Kidney tubule cell (primary cell): Measurements from ENCODE around the gene FBXO8.
"Not testable (repeated sequence)": the region's sequence is repeated elsewhere in the genome, so short reads cannot be mapped to it uniquely, and the experiment has no call there.

Experiments used
- DNase-seq: peaks from one replicate; pipeline ENCODE4 v3.0.0-alpha.2; 2018; ENCODE audit warnings: low spot score

Gene FBXO8

GRCh38 chr4:174283507-174284471 is at the start of gene FBXO8, which contains the start of gene CEP44:
Gene FBXO8, minus strand, starts transcription at chr4:174283667. Its CDS starts 20,575 bp downstream, at chr4:174263092.
Gene CEP44, plus strand, starts transcription at chr4:174283911. Its CDS starts 15,211 bp downstream, at chr4:174299122.
- peak; percentile 81 for DNase-seq

- peak; percentile 17 for DNase-seq
Observed at GRCh38 chr4:174332741-174333493, 49.5 kb upstream of the FBXO8 start.

- DNase-seq, result no peak
Observed at GRCh38 chr4:174324725-174325124, 41.3 kb upstream of the FBXO8 start.

GRCh38 chr4:174324236-174324635 is 40.8 kb upstream of the FBXO8 start:
- no peak for DNase-seq

GRCh38 chr4:174320494-174321199 is 37.2 kb upstream of the FBXO8 start:
- no peak for DNase-seq

GRCh38 chr4:174318829-174319764 is 35.6 kb upstream of the FBXO8 start:
- peak; percentile 39 for DNase-seq

GRCh38 chr4:174317531-174317930 is 34.1 kb upstream of the FBXO8 start:
- DNase-seq, result no peak

GRCh38 chr4:174316954-174317353 is 33.5 kb upstream of the FBXO8 start:
- no peak for DNase-seq

GRCh38 chr4:174316546-174316945 is 33.1 kb upstream of the FBXO8 start:
- DNase-seq, result no peak

GRCh38 chr4:174314770-174315169 is 31.3 kb upstream of the FBXO8 start:
- peak; percentile 61 for DNase-seq

GRCh38 chr4:174314274-174314673 is 30.8 kb upstream of the FBXO8 start:
- no peak for DNase-seq

- no peak for DNase-seq
Observed at GRCh38 chr4:174312993-174313392, 29.5 kb upstream of the FBXO8 start.

- DNase-seq, result no peak
Observed at GRCh38 chr4:174307694-174308093, 24.2 kb upstream of the FBXO8 start.

- no peak for DNase-seq
Observed at GRCh38 chr4:174305961-174306360, 22.5 kb upstream of the FBXO8 start.

- DNase-seq, result no peak
Observed at GRCh38 chr4:174304664-174305063, 21.2 kb upstream of the FBXO8 start.

GRCh38 chr4:174303687-174304086 is 20.2 kb upstream of the FBXO8 start:
- no peak for DNase-seq

- DNase-seq, result not testable (repeated sequence)
Observed at GRCh38 chr4:174295142-174295541, 11.7 kb upstream of the FBXO8 start.

GRCh38 chr4:174294641-174295040 is 11.2 kb upstream of the FBXO8 start:
- DNase-seq, result not testable (repeated sequence)

GRCh38 chr4:174292473-174292872 is 9.0 kb upstream of the FBXO8 start:
- no peak for DNase-seq

- DNase-seq, result no peak
Observed at GRCh38 chr4:174286870-174287269, 3.4 kb upstream of the FBXO8 start.

GRCh38 chr4:174284487-174284886 is 1.0 kb upstream of the FBXO8 start:
- DNase-seq, result peak; percentile 12
